Activated naive CD4-positive, alpha-beta T cell treated with anti-CD3 and anti-CD28 coated beads, Interleukin-2, amount 50 U/mL, for 16 hours (primary cell): ENCODE results near the gene RTTN.

Experiments
- DNase-seq: peaks from one replicate; pipeline ENCODE4 v3.0.0-alpha.2; 2020

The RTTN gene

DNA sequence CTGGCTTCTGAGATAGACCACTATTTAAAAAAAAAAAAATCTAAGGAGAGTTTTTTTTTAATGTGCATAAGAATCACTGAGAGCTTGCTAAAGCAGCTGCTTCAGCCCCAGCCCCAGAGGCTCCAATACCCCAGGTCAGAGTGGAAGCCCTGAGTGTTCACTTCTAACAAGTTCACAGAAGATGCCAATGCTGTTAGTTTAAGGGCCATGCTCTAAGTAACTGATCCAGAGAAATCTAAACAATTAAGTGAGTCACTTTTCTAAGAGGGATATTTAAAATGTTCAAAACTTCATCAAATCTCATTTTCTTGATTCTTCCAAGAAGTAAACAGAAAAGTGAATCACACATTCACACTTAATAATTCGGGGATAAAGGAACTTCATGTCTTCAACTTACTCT lies 131.4 kb downstream of the RTTN start:
- DNase-seq: no peak

DNA sequence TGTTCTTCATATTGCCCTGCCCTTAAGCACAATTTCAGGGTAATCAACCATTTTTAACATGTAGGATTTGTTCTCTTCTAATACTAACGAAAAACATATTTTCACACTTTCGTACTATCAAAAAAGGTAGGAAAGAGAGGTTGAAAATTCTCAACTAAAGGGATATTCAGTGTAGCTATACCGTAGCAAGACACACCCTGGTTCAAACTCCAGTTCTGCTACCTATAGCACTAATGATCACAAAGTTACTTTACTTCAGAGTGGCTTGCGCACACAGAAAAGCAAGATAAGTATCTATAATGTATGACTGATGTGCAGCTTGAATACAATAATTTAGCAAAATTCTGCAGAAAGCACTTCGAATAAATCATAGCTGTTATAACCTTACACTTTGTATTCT lies 132.1 kb downstream of the RTTN start:
- no peak for DNase-seq

DNA sequence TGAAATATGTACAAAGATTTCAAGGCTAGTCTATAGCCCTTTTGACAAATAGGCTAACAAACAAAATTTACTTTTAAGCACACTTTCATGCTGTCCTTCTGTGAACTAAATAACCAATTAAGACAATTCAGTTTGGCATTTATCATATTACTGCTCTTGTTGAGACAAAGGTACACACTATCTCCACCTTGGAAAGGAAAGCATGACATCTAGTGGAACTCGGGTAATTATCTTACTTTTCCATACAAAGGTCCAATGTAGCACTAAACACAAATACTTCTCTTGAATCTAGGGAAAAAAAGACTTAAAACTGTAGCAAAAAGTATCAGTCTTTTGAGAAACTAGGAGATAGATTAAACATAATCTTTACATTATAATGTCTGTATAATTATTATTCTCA lies 132.8 kb downstream of the RTTN start:
- DNase-seq: no peak

DNA sequence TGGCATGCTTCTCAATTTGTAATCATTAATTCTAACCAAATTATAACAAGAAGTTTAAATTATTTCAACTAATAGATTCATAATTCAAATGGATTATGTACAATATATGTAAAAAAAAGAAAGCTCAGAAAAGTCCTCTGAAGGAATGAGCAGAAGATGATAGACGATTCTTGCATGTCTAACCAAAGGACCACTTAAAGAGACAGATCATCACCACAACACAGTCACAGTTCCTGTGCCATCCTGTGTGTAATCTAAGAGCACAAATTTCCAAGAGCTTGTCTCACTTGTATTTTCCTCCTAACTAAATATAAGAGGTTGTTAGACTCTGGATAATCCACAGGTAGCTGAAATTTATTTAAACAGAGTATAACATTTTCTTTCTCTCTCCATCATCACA lies 135.5 kb downstream of the RTTN start:
- no peak for DNase-seq

DNA sequence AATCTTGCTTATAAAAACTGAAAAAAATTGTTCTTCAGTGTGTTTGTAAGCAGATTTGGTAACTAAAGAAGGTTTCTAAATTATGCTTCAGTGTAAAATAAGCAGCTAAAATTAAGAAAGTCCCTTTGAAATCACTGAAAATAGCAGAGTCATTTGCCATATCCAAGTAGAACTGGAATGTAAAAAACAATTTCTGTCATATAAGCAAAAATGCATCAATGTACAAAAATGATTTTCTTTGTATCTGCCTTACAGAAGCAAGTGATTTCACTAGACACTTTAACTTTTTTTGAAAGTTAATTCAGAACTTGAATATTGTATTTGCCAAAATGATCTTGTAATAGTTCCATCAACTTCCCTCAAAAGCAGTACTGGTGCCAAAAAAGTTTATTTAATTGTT lies 136.1 kb downstream of the RTTN start:
- no peak for DNase-seq

DNA sequence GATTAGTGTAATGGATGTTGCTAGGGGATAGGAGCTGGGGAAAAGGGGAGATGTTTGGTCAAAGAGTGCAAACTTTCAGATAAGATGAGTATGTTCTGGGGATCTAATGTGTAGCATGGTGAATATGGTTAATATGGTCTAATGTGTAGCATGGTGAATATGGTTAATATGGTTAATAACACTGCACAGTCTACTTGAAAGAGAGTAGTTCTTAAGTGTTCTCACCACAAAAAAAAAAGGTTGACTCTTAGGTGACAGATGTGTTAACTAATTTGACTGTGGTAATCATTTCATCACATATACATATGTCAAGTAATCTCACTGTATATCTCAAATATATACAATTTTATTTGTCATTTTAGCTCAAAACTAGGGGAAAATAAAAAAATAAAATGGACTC lies 136.5 kb downstream of the RTTN start:
- no peak for DNase-seq

DNA sequence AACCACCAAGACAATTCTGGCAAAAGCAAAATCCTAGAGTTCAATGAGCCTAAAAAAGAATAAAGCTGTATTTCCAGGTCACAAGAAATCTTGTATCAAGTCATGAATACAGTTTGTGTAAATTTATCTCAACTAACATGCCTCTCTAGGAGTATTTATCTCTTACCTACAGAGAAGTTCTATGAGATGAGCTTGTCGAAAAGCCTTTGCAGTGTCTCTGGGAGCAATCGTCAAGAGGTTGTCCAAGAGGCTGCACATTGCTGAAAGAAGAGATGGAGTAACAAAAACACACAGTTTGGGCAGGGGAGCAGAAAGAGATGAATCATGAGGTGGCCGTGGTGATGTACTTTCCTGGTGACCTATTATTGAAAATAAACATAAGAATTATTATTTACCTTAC lies 145.8 kb downstream of the RTTN start:
- DNase-seq: no peak

DNA sequence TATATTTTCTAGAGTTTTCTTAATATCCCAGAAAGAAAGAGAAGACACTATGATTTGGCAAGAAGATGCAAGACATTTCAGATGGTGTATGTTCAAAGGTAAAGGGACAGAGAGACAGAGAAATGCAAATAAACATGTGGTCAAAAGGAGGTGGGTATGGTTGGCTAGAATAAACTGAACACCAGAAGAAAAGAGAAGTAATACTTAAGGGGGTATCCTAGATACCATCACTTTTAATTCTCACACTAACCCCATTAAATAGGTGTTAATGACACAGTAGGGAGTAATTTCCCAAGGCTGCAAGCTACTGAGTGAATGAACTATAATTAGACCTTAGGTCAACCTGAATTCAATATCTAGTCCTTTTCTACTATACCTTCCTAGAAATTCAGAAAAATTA lies 146.6 kb downstream of the RTTN start:
- DNase-seq: no peak

DNA sequence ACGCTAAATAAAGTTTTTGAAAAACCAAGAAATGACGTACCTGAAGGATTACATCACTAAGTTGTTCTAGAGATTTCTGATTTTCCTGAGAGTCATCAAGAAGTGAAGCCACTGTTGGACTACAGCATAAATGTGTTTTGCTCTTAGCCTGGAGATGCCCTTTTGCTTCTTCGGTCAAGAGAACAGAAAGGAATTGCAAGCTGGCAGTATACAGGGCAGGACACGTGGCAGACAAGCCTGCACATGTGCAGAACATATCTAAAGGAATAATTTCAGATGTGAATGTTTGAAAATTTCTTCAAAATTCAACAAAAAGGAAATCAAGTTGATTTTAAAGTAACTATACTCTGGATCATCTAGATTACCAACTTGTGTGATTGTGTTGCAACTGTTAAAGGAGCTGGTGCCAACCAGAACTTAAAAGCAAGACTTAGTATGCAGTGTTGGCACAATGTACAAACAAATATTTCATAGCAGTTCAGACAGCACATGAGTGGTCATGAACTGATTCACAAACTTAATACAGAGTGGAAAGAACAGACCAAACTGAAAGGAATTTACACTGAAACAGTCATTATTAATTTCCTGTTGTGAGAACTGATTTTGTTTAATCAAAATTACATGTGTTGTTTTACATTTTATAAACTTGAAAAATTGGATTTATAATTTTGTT lies 157.4 kb downstream of the RTTN start:
- no peak for DNase-seq

DNA sequence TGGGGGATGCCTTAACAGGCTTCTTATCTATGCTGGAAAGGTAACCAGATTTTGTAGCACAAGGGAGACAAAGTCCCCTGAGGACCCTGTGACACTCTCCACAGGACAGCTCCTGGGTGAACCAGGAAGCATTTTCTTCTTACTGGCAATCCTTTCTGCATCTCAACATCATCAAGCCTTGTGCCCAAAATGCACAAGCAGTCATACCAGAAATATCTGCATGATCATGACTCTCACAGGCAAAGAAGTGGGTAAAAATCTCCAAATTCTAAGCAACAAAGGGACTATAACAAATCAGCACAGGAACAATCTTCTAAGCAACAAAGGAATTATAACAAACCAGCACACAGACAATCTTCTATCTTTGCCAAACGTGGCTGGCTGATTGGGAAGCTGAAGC lies 158.7 kb downstream of the RTTN start:
- no peak for DNase-seq

DNA sequence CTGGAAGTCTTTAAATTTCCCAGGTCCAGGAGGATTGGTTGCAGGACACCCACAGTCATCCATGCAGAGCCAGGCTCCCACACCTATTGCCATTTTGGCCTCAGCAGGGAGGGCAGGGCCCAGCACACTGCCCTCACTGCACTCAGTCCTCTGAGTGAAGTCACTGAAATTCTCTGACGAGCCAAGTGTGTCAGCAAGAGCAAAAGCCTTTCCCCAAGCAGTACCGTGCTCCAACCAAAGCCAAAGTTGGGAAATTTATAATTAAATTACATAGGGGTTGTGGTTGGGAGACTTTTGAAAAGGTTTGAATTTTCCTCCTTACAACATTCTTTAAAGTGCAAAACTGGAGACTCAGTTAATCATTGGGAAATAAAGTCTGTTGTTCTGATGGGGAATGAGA lies 159.3 kb downstream of the RTTN start:
- DNase-seq: no peak

DNA sequence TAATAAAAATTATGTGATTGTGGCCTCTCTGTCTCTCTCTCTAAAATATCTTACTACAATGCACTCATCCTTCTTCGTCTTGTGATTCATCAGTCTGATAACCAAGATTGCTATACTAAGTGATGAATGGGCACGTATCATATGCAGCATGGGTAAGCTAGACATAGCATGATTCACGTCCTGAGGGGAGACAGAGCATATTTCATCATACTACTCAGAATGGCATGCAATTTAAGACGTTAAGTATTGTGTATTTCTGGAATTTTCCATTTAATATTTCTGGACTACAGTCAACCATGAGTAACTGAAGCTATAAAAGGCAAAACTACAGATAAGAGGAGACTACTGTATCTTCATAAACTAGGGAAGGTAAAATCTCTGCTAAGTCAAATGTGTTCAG lies 160.9 kb downstream of the RTTN start:
- DNase-seq: no peak

DNA sequence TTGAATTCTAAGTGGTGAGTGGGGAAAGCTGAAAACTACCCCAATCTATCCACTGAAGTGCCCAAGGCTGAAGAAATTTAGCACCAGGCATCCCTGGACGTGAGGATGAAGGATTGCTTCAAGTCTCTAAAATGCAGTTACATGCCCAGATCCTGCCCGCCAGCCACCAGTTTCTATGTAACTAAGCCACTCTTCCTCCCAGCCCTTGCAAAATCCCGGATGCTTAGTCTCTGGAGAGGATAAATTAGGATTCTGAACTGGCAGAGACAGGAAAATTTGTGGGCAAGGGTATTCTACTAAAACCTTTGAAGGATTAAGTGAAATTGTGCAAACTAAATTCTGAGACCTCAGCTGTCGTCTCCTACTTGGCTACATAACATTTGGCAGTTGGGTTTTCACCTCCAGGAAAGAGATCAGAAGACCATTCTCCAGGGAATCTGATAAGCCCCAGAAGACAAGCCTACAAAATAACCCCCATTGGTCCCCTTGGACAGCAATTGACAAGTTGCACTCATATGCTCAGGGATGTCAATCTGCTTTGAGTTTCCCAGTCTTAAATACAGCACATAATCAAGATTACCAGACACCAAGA lies 163.9 kb downstream of the RTTN start:
- DNase-seq: no peak

DNA sequence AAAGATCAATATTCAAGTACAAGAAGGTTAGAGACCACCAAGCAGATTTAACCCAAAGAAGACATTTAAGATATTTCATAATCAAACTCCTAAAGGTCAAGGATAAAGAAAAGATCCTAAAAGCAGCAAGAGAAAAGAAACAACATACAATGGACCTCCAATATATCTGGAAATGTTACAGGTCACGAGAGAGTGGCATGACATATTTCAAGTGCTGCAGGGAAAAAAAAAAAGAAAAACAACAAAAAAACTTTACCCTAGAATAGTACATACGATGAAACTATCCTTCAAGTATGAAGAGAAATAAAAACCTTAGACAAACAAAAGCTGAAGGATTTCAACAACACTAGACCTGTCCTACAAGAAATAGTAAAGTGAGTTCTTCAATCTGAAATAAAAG lies 166.3 kb downstream of the RTTN start:
- DNase-seq: no peak

DNA sequence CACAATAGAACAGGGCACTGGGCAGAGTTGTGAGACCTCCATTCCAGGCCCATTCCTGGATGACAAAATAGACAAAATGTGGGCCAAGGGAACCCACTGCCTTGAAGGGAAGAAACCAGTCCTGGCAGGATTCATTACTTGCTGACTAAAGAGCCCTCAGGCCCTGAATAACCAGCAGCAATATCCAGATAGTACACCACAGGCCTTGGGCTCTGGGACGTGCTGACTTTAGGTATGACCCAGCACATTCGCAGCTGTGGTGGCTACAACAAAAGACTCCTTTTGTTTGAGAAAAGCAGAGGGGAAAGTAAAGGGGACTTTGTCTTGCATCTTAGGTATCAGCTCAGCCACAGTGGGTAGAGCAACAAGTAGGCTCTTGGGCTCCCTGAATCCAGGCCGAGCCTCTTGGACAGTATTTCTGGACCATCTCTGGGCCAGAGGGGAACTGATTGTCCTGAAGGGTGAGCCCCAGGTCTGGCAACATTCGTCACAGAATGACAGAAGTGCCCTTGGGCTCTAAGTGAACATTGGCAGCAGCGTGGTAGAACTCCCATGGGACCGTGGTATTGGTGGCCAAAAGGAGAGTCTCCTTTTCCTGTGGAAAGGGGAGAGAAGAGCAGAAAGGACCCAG lies 167.9 kb downstream of the RTTN start:
- DNase-seq: no peak

DNA sequence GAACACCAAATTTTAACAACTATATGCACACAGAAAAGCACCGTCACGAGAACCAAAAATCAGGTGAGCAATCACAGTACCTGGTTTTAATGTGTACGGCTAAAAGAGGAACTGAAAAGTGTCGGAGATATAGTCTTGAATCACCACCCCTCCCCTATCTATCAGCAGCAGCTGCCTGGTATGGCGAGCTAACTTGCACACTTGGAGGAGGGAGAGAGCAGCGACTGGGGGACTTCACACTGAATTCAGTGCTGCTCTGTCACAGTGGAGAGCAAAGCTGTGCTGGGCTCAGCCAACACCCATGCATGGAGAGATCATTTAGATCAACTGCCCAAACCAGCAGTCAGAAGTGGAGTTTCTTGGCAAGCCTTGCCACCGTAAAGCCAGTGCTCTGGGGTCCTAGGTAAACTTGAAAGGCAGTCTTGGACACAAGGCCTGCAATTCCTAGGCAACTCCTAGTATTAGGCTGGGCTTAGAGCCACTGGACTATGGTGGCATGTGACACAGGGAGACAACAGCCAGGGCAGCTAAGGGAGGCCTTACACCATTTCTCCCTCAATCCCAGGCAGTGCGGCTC lies 168.6 kb downstream of the RTTN start:
- no peak for DNase-seq

DNA sequence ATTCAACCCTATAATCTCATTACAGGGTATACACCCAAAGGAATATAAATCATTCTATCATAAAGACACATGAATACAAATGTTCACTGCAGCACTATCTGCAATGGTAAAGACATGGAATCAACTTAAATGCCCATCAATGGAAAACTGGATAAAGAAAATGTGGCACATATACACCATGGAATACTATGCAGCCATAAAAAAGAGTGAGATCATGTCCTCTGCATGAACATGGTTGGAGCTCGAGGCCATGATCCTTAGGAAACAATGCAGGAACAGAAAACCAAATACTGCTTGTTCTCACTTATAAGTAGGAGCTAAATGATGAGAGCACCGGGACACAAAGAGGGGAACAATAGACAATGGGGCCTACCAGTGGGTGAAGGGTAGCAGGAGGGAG lies 169.3 kb downstream of the RTTN start:
- DNase-seq: no peak

DNA sequence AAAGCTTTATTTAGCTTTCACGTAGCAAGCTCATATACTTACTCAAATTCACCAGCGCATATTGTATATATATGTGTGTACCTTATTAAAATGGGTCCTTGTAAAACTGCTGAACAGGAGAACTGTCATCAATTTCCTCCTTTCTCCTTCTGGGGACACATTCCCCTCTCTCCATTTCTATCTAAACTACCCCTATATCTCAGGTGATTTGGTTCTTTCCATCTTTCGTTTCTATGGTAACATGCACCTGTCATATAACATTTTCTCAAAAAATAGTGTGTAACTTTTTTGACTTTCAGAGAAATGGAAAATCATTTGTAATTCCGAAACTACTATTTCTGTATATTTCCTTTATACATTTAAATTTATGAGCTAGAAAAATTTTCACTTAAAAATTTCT lies 174.3 kb downstream of the RTTN start:
- no peak for DNase-seq

DNA sequence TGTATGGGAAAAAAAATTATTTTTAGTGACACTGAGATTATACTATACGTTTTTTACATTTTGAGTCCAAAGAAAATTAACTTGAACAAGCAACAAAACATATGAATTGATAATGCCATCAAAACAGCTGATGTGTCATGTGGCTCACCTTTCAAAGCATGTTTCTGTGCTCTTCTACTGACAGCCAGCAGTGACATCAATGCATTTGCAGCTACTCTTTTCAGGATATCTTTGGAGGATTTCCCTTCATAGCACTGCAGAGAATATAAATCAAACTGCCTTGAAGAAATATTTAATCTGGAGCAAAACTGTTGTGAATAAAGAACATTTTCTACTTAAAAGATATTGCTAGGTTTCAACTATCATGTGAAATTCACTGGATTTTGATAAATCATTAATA lies 174.8 kb downstream of the RTTN start:
- DNase-seq: no peak

DNA sequence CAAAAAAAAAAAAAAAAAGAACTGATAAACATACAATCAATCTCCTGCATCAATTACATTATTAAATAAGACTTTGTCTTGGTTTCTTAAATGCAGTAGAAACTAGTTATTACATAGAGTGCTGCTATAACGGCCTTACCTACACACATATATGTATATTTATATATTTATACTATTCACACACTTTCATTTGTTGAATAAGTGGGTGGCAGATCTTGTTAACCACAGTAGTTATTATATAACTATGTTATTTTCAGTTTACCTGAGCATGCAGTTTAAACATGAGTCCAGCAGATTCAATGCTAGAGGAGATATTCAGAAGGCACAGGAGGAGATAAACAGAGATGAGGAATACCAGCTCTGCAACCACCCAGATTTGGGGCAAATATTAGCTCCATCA lies 176.3 kb downstream of the RTTN start:
- DNase-seq: no peak

DNA sequence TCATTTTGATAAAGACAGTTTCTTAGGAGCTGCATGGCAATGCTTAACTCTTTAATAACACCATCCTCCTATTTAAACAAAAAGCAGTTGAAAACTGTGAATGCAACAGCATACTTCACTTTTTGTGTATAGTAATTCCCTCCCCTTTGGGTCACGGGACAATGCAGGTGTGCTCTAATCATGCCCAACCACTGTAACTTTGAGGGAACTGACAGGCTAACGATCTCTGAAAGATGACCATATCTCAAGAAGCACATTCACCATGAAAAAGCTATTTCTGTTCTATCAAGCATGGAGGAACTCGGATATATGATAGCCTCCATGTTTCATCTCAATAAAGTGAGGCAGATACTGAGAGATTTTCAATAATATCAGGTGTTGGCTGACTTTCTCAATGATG lies 176.8 kb downstream of the RTTN start:
- DNase-seq: no peak

DNA sequence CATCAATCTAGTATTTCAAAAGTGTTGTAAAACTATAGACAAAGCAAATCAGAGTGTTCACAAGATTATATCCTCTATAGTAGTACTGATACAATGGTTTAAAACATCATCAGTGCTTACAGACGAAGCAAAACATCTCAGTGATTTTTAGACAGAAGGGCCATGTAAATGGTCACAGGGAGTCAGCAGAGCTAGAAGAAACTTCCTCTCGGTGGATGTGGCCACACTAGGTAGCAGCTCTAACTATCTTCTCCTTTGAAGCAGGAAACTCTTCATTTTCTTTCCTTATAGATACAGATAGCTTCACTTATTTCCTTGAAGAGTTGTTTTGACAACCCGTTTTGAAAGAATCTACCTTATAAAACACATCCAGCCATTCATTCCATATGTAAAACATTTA lies 177.4 kb downstream of the RTTN start:
- no peak for DNase-seq

DNA sequence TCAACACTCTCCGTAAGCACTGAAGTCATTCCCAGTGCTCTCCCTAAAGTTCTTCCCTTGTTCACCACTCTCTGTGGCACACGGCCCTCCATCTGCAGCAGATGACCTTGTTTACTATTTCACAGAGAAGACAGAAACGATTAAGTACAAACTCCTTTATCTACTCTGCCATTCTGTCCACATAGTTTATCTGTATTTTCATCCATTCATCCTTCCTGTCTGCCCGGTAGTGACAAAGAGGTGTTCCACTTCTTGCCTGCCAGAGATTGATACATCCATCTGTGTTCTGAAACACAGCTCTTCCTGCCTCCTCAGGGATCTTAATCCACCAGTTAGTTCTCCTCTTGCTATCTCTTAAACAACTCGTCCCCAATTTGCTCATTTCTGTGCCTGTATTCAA lies 179.9 kb downstream of the RTTN start:
- DNase-seq: no peak

DNA sequence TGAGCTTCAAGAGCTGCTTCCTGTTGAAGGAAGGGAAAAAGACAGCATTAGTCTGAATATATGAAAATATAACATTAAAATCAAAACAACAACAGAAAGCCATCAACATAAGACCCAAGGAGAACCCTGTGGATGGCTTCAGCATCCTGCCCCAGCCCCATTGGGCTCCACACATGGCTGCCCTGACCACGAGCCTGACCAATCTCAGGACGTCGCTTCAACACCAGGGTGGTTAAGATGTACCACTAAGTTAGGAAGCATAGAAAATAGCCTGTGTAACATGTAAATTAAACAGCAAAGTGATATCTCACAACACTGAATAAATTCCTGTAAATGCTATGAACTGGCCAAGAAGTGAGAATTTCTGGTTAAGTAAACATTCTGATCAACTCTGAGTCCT lies 180.7 kb downstream of the RTTN start:
- DNase-seq: no peak

DNA sequence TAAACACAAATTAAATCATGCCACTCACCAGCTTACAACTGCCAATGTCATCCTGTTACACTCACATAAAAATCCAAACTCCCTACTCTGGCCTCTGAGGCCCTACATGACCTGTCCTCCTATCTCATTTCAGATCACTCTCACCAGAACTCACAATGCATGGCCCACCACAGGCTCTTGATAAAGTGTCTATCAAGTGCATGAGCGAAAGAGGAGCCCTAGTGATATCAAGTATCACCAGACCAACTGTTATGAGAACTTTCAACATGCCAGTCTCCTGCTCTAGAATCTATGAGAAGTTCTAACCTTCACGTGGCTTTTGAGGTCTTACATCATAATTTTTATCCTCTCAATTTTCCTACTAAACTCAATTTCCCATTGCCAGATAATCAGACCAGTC lies 181.4 kb downstream of the RTTN start:
- DNase-seq: no peak
